NOMO-1 (cell line): ENCODE results near the gene MAP2K6.
A peak's percentile ranks its signal among the peaks of the same experiment; 100 is the strongest.

Experiments
- DNase-seq, 2 experiments: peaks; one replicate each; lab custom pipeline; 2025; ENCODE audit not compliant: unreplicated experiment in 2 of 2; lab: John Stamatoyannopoulos, UW

The MAP2K6 gene

GRCh38 chr17:69414408-69415274 is at the start of gene MAP2K6:
TSS of gene MAP2K6 (plus strand) at chr17:69414697. CDS start at chr17:69414985, 288 bp downstream.
- DNase-seq: peak; percentile 75 to 80

GRCh38 chr17:69367298-69367697 is 47.2 kb upstream of the MAP2K6 start:
- DNase-seq: no peak

GRCh38 chr17:69373069-69373468 is 41.4 kb upstream of the MAP2K6 start:
- DNase-seq: no peak

- DNase-seq: peak; percentile 28 to 35
Measured at GRCh38 chr17:69375229-69375628, 39.3 kb upstream of the MAP2K6 start.

- DNase-seq: no peak
Measured at GRCh38 chr17:69388822-69389442, 25.6 kb upstream of the MAP2K6 start.

GRCh38 chr17:69390795-69391501 is 23.5 kb upstream of the MAP2K6 start:
- no peak for DNase-seq

GRCh38 chr17:69401251-69401650 is 13.2 kb upstream of the MAP2K6 start:
- no peak for DNase-seq

- DNase-seq: no peak
Measured at GRCh38 chr17:69402052-69402451, 12.4 kb upstream of the MAP2K6 start.

- no peak for DNase-seq
Measured at GRCh38 chr17:69404399-69404798, 10.1 kb upstream of the MAP2K6 start.

GRCh38 chr17:69405096-69405495 is 9.4 kb upstream of the MAP2K6 start:
- DNase-seq: no peak

- no peak for DNase-seq
Measured at GRCh38 chr17:69406941-69407340, 7.6 kb upstream of the MAP2K6 start.

- no peak for DNase-seq
Measured at GRCh38 chr17:69407759-69408158, 6.7 kb upstream of the MAP2K6 start.

- DNase-seq: no peak
Measured at GRCh38 chr17:69410671-69411070, 3.8 kb upstream of the MAP2K6 start.

- DNase-seq: no peak
Measured at GRCh38 chr17:69411766-69412165, 2.7 kb upstream of the MAP2K6 start.

- DNase-seq: no peak
Measured at GRCh38 chr17:69412251-69412671, 2.2 kb upstream of the MAP2K6 start.

- DNase-seq: peak in 1 of 2 experiments; percentile 33
Measured at GRCh38 chr17:69415431-69415830, 934 bp downstream of the MAP2K6 start.

- DNase-seq: no peak
Measured at GRCh38 chr17:69417545-69418483, 3.3 kb downstream of the MAP2K6 start.

- no peak for DNase-seq
Measured at GRCh38 chr17:69418535-69418934, 4.0 kb downstream of the MAP2K6 start.

- DNase-seq: no peak
Measured at GRCh38 chr17:69423450-69423849, 9.0 kb downstream of the MAP2K6 start.

- DNase-seq: no peak
Measured at GRCh38 chr17:69424287-69425041, 10.0 kb downstream of the MAP2K6 start.
